ENCODE measurements around the gene TP53I3.
"Not testable (repeated sequence)": the region's sequence is repeated elsewhere in the genome, so short reads cannot be mapped to it uniquely, and the experiment has no call there.

The TP53I3 gene

DNA sequence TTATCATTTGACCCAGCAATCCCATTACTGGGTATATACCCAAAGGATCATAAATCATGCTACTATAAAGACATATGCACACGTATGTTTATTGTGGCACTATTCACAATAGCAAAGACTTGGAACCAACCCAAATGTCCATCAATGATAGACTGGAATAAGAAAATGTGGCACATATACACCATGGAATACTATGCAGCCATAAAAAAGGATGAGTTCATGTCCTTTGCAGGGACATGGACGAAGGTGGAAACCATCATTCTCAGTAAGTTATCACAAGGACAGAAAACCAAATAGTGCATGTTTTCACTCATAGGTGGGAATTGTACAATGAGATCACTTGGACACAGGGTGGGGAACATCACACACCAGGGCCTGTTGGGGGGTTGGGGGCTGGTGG, 16.1 kb upstream of the TP53I3 start:
- not testable (repeated sequence) for H3K4me1 ChIP-seq (ENCODE audit: control insufficient read depth, insufficient read depth, low read depth, low read length)
- 100% methylated on average over 1 of the region's 2 CpGs for WGBS

DNA sequence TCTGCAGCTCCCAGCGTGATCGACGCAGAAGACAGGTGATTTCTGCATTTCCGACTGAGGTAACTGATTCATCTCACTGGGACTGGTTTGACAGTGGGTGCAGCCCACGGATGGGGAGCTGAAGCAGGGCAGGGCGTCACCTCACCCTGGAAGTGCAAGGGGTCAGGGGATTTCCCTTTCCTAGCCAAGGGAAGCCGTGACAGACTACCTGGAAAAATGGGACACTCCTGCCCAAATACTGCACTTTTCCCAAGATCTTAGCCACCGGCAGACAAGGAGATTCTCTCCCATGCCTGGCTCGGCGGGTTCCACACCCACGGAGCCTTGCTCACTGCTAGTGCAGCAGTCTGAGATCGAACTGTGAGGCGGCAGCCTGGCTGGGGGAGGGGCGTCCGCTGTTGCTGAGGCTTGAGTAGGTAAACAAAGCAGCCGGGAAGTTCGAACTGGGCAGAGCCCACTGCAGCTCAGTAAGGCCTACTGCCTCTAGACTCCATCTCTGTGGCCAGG, 10.6 kb upstream of the TP53I3 start:
- not testable (repeated sequence) for DNase-seq; H3K9me3 ChIP-seq (ENCODE audit: control insufficient read depth, low read length); H3K27me3 ChIP-seq (ENCODE audit: control insufficient read depth in 1 of 2, insufficient read depth in 1 of 2, low read length in 2 of 2); H3K23ac ChIP-seq (ENCODE audit: low read length in 2 of 2); H2AK5ac ChIP-seq (ENCODE audit: low read length, severe bottlenecking); H2BK120ac ChIP-seq (ENCODE audit: low read depth, low read length); H3K27ac ChIP-seq (ENCODE audit: low read length, poor library complexity, severe bottlenecking); H2AFZ ChIP-seq (ENCODE audit: low read depth, low read length); H3K18ac ChIP-seq (ENCODE audit: low read depth in 1 of 2, low read length in 2 of 2); H3K4me1 ChIP-seq (ENCODE audit: control insufficient read depth, insufficient read depth, low read depth, low read length); H3K9ac ChIP-seq (ENCODE audit: low read length); H2BK15ac ChIP-seq (ENCODE audit: low read depth, poor library complexity, severe bottlenecking); H3K14ac ChIP-seq (ENCODE audit: low read length in 2 of 2); H3K4me3 ChIP-seq (ENCODE audit: insufficient read depth in 1 of 2, low read depth in 1 of 2, low read length in 2 of 2); H3K4me2 ChIP-seq (ENCODE audit: low read length, poor library complexity, severe bottlenecking); H3K36me3 ChIP-seq (ENCODE audit: control insufficient read depth in 1 of 2, insufficient read depth in 2 of 2, low read depth in 1 of 2, low read length in 2 of 2); H4K91ac ChIP-seq (ENCODE audit: low read length); H3K79me1 ChIP-seq (replicated peaks; ENCODE audit: low read length, poor library complexity, severe bottlenecking); H2BK5ac ChIP-seq (ENCODE audit: low read depth, low read length, poor library complexity, severe bottlenecking); H3K4ac ChIP-seq (ENCODE audit: low read depth in 1 of 2, low read length in 2 of 2); H4K8ac ChIP-seq (ENCODE audit: low read length); H2BK12ac ChIP-seq (ENCODE audit: low read length in 2 of 2)
- 48% methylated on average over 17 of the region's 17 CpGs for WGBS

More for the DNA sequence above, 16.1 kb upstream of the TP53I3 start:
- H4K91ac ChIP-seq (ENCODE audit: low read length); H2AK5ac ChIP-seq (ENCODE audit: low read length, severe bottlenecking); H2BK120ac ChIP-seq (ENCODE audit: low read depth, low read length); H3K14ac ChIP-seq (ENCODE audit: low read length in 2 of 2); H3K9ac ChIP-seq (ENCODE audit: low read length); H3K4ac ChIP-seq (ENCODE audit: low read depth in 1 of 2, low read length in 2 of 2); H2BK15ac ChIP-seq (ENCODE audit: low read depth, poor library complexity, severe bottlenecking); H3K4me3 ChIP-seq (ENCODE audit: insufficient read depth in 1 of 2, low read depth in 1 of 2, low read length in 2 of 2); H2AFZ ChIP-seq (ENCODE audit: low read depth, low read length); H3K18ac ChIP-seq (ENCODE audit: low read depth in 1 of 2, low read length in 2 of 2); H3K23ac ChIP-seq (ENCODE audit: low read length in 2 of 2); H3K4me2 ChIP-seq (ENCODE audit: low read length, poor library complexity, severe bottlenecking); H2BK5ac ChIP-seq (ENCODE audit: low read depth, low read length, poor library complexity, severe bottlenecking); DNase-seq; H3K9me3 ChIP-seq (ENCODE audit: control insufficient read depth, low read length); H3K27me3 ChIP-seq (ENCODE audit: control insufficient read depth in 1 of 2, insufficient read depth in 1 of 2, low read length in 2 of 2); H2BK12ac ChIP-seq (ENCODE audit: low read length in 2 of 2); H3K79me1 ChIP-seq (replicated peaks; ENCODE audit: low read length, poor library complexity, severe bottlenecking); H3K27ac ChIP-seq (ENCODE audit: low read length, poor library complexity, severe bottlenecking); H4K8ac ChIP-seq (ENCODE audit: low read length): not testable (repeated sequence)
- peaks cover 0 to 17% of the 10 kb centered on the region in 2 experiments for H3K36me3 ChIP-seq (ENCODE audit: control insufficient read depth in 1 of 2, insufficient read depth in 2 of 2, low read depth in 1 of 2, low read length in 2 of 2)

DNA sequence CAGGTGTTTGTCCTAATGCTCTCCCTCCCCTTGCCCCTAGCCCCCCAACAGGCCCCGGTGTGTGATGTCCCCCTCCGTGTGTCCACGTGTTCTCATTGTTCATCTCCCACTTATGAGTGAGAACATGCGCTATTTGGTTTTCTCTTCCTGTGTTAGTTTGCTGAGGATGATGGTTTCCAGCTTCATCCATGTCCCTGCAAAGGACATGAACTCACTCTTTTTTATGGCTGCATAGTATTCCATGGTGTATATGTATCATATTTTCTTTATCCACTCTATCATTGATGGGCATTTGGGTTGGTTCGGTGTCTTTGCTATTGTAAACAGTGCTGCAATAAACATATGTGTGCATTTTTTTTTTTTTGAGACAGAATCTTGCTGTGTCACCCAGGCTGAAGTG, 8.6 kb upstream of the TP53I3 start:
- H3K18ac ChIP-seq (ENCODE audit: low read depth in 1 of 2, low read length in 2 of 2); H2AK5ac ChIP-seq (ENCODE audit: low read length, severe bottlenecking); H3K36me3 ChIP-seq (ENCODE audit: control insufficient read depth in 1 of 2, insufficient read depth in 2 of 2, low read depth in 1 of 2, low read length in 2 of 2); H3K14ac ChIP-seq (ENCODE audit: low read length in 2 of 2); H4K91ac ChIP-seq (ENCODE audit: low read length); H3K4ac ChIP-seq (ENCODE audit: low read depth in 1 of 2, low read length in 2 of 2); H2BK15ac ChIP-seq (ENCODE audit: low read depth, poor library complexity, severe bottlenecking); H2BK12ac ChIP-seq (ENCODE audit: low read length in 2 of 2); H3K27ac ChIP-seq (ENCODE audit: low read length, poor library complexity, severe bottlenecking); H2AFZ ChIP-seq (ENCODE audit: low read depth, low read length); H4K8ac ChIP-seq (ENCODE audit: low read length); DNase-seq; H3K9ac ChIP-seq (ENCODE audit: low read length); H3K79me1 ChIP-seq (replicated peaks; ENCODE audit: low read length, poor library complexity, severe bottlenecking); H2BK5ac ChIP-seq (ENCODE audit: low read depth, low read length, poor library complexity, severe bottlenecking); H3K23ac ChIP-seq (ENCODE audit: low read length in 2 of 2); H3K4me2 ChIP-seq (ENCODE audit: low read length, poor library complexity, severe bottlenecking); H3K4me1 ChIP-seq (ENCODE audit: control insufficient read depth, insufficient read depth, low read depth, low read length); H3K27me3 ChIP-seq (ENCODE audit: control insufficient read depth in 1 of 2, insufficient read depth in 1 of 2, low read length in 2 of 2); H2BK120ac ChIP-seq (ENCODE audit: low read depth, low read length); H3K9me3 ChIP-seq (ENCODE audit: control insufficient read depth, low read length); H3K4me3 ChIP-seq (ENCODE audit: insufficient read depth in 1 of 2, low read depth in 1 of 2, low read length in 2 of 2): not testable (repeated sequence)
- WGBS = 100% methylated on average over 2 of the region's 5 CpGs

DNA sequence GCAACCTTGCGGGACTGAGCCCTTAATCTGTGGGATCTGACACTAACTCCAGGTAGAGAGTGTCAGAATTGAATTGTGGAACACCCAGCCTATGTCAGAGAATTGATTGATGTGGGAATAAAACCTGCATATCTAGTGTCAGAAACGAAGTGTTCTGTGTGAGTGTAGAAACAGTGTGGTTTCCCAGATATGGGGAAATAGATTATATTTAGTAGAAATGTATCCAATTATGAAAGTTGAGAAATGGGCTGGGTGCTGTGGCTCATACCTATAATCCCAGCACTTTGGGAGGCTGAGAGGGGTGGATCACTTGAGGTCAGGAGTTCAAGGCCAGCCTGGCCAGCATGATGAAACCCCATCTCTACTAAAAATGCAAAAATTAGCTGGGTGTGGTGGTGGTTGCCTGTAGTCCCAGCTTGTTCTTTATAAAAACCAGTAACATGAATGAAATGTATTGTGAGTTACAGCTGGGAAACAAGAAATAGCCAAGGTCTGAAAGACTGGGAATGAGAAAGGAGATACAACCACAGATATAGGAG, 4.3 kb upstream of the TP53I3 start:
- Histone ChIP-seq H2AK5ac (ENCODE audit: low read length, severe bottlenecking) (no peak overlapping the region), H3K4ac (ENCODE audit: low read depth in 1 of 2, low read length in 2 of 2) (no peak overlapping the region), H3K9ac (ENCODE audit: low read length) (no peak overlapping the region), H4K8ac (ENCODE audit: low read length) (no peak overlapping the region), H3K4me3 (ENCODE audit: insufficient read depth in 1 of 2, low read depth in 1 of 2, low read length in 2 of 2) (no peak overlapping the region), H4K91ac (ENCODE audit: low read length) (no peak overlapping the region), H3K36me3 (ENCODE audit: control insufficient read depth in 1 of 2, insufficient read depth in 2 of 2, low read depth in 1 of 2, low read length in 2 of 2) (peaks cover 0 to 6% of the 10 kb centered on the region in 2 experiments), H3K14ac (ENCODE audit: low read length in 2 of 2) (no peak overlapping the region), H3K27me3 (ENCODE audit: control insufficient read depth in 1 of 2, insufficient read depth in 1 of 2, low read length in 2 of 2) (no peaks in the 10 kb centered on the region), H2BK5ac (ENCODE audit: low read depth, low read length, poor library complexity, severe bottlenecking) (no peak overlapping the region), H2BK15ac (ENCODE audit: low read depth, poor library complexity, severe bottlenecking) (no peak overlapping the region), H3K4me2 (ENCODE audit: low read length, poor library complexity, severe bottlenecking) (no peak overlapping the region), H2BK12ac (ENCODE audit: low read length in 2 of 2) (no peak overlapping the region), H2AFZ (ENCODE audit: low read depth, low read length) (no peak overlapping the region), H3K27ac (ENCODE audit: low read length, poor library complexity, severe bottlenecking) (no peak overlapping the region), H2BK120ac (ENCODE audit: low read depth, low read length) (no peak overlapping the region), H3K23ac (ENCODE audit: low read length in 2 of 2) (no peak overlapping the region), H3K79me1 (replicated peaks; ENCODE audit: low read length, poor library complexity, severe bottlenecking) (peaks cover 5% of the 10 kb centered on the region), H3K18ac (ENCODE audit: low read depth in 1 of 2, low read length in 2 of 2) (no peak overlapping the region), H3K9me3 (ENCODE audit: control insufficient read depth, low read length) (no peaks in the 10 kb centered on the region), H3K4me1 (ENCODE audit: control insufficient read depth, insufficient read depth, low read depth, low read length) (no peaks in the 10 kb centered on the region)
- DNase-seq = no peak
- 68% methylated on average over 2 of the region's 2 CpGs for WGBS

Measured in mesenchymal stem cell (in vitro differentiated cells and primary cell).